GM18951 (cell line): ENCODE results near the gene HPX.

Experiments used
- POLR2A ChIP-seq: IDR thresholded peaks from 4 replicates; pipeline ENCODE4 v1.6.1; 2011; ENCODE audit warnings: mild to moderate bottlenecking; ENCODE audit not compliant: insufficient read length, insufficient read depth; ENCODE audit errors: extremely low read depth
- in situ Hi-C: fragments of 300-500 bp; cut with MboI; formaldehyde crosslinking; loops from one replicate; pipeline ENCODE4 v1.12.0; 2022; ENCODE audit warnings: low sequenced_read_pairs, mixed read lengths, inconsistent platforms; ENCODE audit not compliant: unreplicated experiment

The HPX gene

DNA sequence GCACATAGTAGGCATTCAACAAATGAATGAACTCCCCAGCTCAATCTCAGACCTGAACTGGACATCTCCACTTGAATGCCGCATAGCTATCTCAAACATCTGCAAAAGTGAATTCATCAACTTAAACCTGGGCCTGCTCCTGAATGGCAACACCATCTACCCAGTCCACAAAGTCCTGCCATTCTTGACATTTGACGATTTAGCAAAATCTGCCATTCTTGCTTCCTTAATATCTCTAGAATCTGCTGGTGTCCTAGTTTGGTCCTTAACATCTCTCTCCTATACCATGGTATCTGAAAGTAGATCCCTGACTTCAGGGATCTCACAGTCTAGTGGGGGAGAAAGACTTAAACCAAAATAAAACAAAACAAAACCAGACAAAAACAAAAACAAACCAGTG lies 12.4 kb upstream of the HPX start:
- in situ Hi-C loops, result no loop called here
- no peak for TF ChIP-seq POLR2A

DNA sequence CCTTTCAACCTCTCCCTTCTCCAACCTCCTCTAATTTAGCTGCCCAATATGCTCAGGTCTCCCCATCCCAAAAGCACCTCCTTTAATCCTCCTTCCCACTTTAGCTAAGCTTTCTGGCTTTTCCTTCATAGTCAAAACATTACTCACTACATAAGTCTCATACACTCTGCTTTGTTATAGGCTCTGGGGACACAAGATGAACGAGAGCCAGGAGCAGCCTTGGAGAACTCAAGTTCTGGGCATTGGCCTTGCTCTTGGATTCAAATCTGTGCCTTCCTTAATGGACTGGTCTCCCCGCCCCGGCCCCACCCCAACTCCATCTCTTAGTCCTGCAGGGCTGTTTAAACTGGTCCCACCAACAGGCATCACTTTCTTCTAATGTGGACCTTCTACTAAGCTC lies 11.4 kb upstream of the HPX start:
- TF ChIP-seq POLR2A, result no peak

DNA sequence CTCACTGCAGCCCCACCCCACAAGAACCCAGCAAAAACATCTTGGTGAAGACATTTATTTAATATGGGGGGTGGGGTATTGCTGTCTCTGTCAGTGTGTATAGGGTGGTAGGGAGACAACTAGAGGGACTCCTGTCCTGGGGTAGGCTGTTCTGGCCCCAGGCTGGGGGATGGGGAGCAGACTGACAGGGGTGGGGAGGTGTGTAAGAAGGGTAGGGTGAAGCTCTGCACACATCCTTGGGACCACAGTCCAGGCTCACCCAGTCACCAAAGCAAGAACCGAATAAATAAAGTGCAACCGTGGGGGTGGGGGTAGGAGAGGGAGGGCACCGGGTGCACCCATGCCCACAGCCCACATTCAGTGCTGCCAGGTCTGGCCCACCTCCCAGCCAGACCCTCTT lies 7.8 kb upstream of the HPX start:
- no peak for TF ChIP-seq POLR2A
- in situ Hi-C loops, result no loop called here

More for the DNA sequence above, 11.4 kb upstream of the HPX start:
- in situ Hi-C loops, result no loop called here

DNA sequence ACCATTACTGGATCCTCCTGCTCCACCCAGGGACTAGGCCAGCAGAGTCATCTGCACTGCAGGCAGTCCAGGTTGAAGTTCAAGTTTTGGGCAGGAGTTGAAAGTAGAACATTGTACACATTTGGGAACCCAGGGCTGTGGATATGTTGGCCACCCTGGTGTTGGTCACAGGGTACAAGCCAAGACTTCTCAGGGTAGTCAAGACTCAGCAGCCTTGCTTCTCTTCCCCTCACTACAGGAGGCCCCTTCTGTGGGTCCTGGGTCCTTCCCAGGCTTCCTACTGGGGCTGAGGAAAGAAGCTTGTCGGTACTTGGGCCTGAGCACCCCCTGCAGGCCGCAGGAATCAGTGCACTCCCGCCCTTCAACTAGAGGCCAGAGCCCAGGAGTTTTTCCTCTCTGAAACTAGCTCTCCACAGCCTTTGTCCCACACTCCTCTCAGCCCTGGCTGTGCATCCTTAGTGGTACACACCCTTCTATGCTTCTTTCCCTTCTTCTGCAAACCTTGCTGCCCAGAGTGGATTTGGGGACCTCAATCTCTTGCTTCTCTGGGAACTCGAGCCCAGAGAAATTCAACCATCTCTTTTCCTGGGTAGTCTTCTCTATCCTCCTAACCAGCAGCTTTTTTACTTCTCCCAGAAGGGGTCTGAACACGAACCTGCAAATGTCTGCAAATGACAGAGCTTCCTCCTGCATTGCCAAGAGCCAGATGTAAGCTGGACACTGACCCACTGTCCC lies 2.6 kb upstream of the HPX start:
- TF ChIP-seq POLR2A, result no peak
- in situ Hi-C loops, result no loop called here

DNA sequence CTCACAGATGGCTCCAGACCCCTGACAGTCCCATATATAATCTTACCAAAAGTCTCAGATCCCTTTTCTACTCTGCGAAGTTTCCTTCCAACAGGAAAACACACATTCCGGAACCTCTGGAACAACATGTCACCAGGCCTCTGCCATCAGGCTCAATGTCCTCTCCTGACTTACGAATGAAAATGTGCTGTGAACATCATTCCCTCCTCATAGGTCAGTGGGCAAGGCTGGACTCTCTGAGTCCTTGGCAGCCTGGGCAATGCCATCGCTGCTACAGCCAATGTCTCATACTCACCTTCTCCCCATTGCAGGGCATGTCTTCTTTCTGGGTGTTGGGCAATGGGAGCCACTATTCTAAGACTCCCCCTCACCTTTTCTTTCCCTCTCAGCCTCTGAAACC lies 1.7 kb upstream of the HPX start:
- in situ Hi-C loops, result no loop called here
- TF ChIP-seq POLR2A, result no peak

DNA sequence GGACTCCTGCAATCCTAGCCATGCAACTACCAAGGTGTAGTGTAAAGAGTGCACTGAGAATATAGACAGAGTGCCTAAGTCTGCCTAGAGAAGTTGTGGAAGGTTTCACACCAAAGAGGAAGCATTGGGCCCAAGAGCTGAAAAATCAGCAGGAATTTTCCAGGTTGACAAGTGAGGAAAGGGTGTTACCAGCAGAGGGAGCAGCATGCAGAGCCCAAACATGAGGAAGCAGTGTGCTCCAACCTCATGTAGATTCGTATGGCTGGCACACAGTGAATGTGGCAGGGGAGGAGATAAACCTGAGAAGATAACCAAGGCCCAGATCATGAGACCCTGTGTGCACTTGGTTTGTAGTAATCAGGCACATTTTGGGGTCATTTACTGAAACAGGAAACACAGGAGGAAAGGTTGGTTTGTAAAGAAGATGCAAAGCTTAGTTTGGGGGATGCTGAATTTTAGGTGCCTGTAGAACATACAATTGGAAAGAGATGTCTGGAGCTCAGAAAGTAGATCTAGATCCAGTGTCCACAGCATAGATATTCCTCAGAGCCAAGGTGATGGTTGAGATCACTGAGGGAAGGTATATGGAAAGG lies 1.7 kb downstream of the HPX start:
- in situ Hi-C loops, result no loop called here
- no peak for TF ChIP-seq POLR2A

DNA sequence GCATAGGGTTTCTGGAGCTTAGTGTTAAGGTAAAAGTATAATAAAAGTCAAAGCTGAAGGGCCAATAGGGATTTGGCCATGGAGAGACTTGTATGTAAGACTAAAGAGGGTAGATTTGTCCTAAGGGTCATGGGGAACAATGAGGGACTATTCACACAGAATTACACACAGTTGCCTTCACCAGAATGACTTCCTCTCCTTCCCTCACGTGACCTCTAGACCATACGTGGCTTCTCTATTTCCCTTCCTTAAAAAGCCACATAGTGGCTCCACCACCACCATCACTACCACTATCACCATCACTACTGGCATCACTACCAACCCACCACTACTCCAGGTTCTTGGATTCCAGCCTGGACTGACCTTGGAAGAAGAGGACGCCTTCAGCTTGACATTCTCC lies 2.8 kb downstream of the HPX start:
- in situ Hi-C loops, result no loop called here
- TF ChIP-seq POLR2A, result no peak

DNA sequence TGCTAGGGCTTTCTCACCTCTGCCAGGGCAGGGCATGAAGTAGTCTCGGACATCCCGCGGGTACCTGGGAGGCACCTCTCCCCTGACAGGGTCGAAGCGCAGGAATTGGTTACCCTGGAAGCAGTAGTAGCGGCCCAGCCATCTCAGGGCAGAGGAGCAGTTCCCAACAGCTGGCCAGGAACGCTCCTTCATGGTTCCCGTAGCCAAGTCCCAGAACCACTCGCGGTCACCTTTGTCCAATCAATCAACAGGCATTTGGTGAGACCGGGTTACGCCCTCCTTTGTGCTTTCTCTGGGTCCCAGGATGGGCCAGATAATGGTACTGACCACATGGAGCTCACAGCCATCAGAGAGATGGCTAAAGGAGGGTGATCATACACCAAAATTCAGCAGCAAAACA lies 3.4 kb downstream of the HPX start:
- in situ Hi-C loops, result no loop called here
- TF ChIP-seq POLR2A, result no peak

DNA sequence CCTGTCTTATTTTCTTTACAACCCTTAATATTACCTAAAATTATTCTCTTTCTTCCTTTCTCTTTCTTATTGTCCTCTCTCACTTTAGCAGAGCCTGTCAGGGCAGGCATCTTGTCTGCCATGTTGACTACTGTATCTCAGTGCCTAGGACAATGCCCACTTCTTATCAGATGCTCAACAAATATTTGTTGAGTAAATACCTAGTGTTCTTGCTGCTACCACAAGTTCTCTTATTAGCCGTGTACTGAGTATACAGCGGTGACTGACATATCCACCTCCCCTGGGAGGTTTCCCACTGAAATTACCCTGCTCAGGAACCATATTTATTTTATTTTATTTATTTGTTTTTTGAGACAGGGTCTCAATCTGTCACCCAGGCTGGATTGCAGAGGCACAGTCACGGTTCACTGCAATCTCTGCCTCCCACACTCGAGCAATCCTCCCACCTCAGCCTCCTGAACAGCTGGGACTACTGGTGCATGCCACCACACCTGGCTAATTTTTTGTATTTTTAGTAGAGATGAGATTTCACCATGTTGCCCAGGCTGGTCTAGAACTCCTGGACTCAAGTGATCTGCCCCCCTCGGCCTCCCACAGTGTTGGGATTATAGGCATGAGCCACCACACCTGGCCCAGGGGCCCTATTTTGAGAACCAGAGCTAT lies 6.7 kb downstream of the HPX start:
- in situ Hi-C loops, result no loop called here
- no peak for TF ChIP-seq POLR2A

DNA sequence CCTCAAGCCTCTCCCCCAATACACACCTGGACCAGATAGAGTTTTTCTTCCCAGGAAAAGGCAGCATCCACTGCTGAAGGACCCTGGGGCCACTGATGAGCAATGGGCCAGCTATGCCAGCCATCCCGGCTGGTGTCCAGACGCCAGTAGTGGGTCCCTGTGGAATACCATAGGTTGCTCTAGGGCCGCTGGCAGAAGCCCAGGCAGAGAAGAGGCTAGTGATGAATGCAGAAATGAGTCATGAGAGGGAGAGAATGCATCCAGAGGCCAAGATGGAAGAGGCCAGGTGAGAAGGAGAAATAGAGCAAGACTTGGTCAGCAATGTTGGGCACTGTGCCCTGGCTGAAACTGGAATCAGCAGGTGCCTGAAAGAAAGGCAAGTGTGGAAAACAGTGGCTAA lies 8.9 kb downstream of the HPX start:
- in situ Hi-C loops, result no loop called here
- TF ChIP-seq POLR2A, result no peak

DNA sequence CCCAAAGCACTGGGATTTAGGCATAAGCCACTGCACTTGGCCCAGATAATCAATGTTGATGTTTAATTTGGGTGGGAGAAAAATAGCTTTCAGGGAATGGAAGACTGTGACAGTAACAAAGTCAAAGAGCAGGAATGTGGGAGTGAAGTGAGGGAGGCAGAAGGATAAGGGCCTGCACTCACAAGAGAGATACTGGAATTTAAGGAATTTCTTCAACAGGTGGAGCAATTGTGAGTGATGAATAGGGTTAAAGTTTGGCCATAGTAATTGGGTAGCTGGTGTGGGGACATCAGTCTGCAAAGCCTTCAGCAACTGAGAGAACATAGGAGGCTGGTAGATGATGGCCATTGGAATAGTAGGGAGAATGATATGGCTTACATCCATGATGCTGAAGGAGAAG lies 13.3 kb downstream of the HPX start:
- TF ChIP-seq POLR2A, result no peak
- in situ Hi-C loops, result no loop called here

DNA sequence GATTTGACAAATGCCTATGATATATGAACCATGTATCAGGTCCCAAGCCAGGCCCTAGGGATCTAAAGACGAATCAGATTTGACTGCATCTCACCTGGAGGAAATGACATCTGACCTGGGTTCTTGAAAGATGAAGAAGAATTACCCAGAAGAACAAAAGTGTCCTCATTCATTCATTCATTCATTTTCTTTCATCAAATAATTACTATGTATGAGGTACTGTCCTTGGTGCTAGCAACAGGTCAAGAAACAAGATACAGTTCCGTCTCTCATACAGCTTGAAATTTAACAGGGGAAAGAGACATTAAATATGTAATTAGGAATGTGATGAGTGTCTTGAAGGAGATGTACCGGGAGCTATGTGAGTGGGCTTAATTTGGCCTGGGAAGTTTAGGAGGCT lies 20.1 kb downstream of the HPX start:
- no peak for TF ChIP-seq POLR2A
- in situ Hi-C loops, result no loop called here

DNA sequence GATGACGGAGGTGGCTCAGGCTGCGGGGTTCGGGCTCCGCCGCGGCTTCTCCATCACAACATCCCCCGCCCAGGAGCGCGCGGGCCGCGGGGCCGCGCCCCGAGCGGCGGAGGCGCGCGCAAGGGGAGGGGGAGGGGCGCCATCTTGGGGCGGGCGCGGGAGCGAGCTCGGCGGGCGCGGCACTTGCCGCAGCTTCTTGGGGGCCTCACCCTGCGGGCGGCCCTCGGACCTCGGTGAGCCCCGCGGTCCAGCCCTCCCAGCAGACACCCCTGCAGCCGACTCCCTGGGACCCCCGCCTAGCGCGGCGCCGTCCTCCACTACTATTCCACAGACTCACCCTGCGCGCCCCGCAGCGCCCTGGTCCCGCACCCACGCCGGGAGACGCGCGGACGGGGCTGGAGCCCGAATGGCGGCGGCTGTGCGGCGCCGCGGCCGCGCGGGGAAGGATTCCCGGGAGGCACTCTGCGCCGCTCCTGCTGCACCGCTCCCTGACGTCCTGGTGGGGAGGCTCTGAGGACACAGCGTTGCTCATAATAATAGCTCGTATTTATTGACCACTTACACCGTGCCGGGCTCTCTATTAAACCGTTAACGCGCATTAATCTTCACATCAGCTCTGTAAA lies 21.7 kb downstream of the HPX start, which contains the start of gene APBB1:
TSS of gene APBB1 (minus strand) at position 86 of the 623 bp plus-strand sequence. CDS start 7,747 bp downstream, outside the sequence.
- in situ Hi-C loops, result no loop called here
- TF ChIP-seq POLR2A, result no peak

DNA sequence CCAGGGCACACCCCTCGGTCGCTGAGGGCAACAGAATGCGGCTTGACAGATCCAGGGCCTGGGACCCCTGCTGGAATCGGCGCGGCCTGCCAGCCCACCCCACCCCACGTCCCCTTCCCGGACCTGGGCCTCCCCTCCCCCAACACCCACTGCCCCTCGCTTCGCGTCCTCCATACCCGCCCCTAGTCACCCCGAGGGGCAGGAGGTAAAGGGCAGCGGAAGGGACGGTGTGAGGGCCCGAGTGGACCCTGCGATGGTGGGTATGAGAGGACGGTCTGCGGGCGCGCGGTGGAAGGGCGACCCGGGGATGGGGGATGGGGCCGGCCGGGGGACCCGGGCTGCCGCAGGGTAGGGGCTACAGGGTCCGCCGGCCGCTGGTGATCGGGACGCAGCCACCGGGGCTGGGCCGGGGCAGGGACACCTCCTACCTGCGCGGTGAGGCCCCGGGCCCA lies 22.2 kb downstream of the HPX start:
- in situ Hi-C loops, result no loop called here

More for the DNA sequence above, 22.2 kb downstream of the HPX start:
- TF ChIP-seq POLR2A, result no peak
